ENCODE measurements around the gene ILF3. TPM values are rescaled to one million over a fixed set of nuclear protein-coding genes. Genes with fewer than 3 reads are reported as not detected.
A peak's percentile ranks its signal among the peaks of the same experiment; 100 is the strongest.

The ILF3 gene
- polyA plus RNA-seq, 5 donors = 275 to 315 (median 296) TPM

DNA sequence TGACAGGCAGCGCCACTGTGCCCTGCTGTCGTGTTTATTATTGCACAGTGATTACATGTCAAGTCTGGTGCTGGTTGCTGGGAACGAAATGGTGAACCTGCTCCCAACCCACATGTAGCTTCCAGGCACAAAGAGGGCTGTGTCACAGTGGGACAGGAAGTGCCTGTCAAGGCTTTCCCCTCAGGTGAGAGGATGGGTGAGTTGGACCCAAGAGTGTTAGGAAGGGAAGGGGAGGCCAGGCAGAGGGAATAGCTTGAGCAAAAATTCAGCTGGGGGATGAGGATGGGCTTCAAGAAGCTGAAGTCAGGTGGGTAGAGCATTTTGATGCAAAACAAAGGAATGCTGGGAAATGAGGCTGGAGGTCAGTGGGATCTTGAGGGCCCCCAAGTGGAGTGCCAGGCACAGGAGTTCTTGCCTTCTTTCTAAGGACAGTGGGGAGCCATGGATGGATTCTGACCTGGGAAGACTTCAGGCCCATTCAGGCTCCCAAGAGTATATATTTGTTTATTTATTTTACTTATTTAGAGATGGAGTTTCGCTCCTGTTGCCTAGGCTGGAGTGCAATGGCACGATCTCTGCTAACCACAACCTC is 38.6 kb downstream of the ILF3 start:
- no peak for DNase-seq

- DNase-seq = no peak
Observed at GRCh38 chr19:10694706-10695307, 40.7 kb downstream of the ILF3 start.

DNA sequence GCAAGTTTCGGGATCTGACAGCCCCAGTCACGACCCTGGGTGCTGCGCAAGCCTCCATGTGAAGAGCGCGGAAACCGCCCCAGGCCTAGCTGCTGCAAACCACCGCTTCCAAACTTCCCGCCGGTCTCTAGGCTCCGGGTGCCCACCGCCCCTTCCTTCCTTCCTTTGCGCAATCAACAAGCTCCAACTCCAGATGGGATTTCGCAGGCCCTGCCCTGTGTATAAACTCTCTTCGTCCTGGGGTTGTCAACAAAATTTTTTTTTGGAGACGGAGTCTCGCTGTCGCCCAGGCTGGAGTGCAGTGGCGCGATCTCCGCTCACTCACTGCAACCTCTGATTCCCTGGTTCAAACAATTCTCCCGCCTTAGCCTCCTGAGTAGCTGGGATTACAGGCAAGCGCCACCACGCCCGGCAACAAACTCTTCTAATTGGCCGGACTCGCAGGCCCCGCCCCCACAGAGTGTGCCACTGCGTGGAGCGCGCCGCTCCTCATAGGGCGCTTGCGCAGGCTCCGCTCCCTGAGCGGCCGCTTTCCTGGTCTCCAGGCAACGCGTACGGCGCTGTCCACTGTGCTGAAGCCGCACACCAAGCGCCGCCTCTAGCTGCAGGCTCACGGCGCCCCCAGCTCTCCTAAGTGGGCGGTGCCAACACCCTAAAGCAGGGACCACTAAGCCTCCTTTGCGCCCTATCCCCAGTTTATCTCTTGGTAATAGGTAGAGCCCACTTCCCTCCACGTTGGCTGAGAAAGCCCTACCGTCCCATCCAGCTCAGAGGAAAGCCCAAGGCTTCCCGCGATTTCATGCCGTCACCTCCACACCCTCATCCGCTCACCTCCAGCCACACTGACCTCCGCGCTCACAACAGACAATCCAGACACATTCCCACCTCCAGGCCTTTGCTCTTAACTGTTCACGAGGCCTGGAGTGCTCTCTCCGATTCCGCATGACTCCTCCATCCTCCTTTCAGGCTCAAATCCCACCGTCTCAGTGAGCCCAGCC is 41.6 kb downstream of the ILF3 start:
- peak; percentile 87 to 88 for DNase-seq

DNA sequence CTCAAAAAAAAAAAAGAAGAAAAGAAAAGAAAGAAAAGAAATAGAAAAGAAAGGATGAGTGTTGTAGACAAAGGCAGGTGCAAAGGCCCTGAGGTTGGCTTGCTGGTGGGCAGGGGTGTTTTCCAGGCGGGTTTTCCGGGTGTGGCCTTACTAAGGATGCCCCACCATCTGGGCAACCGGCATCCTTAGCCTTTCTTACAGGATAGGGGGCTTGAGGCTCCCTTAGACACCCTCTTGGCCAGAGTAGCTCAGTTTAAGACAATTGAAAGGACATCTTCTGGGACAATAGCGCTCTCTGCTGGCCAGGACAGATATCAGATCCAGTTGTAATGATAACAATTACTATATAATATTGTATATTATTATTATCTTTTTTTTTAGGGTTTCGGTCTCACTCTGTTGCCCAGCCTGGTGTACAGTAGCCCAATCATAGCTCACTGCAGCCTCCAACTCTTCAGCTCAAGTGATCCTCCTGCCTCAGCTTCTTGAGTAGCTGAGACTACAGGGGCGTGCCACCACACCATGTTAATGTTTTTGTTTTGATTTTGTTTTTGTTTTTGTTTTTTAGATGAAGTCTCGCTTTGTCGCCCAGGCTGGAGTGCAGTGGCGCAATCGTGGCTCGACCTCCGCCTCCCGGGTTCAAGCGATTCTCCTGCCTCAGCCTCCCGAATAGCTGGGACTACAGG is 45.6 kb downstream of the ILF3 start:
- DNase-seq = no peak

DNA sequence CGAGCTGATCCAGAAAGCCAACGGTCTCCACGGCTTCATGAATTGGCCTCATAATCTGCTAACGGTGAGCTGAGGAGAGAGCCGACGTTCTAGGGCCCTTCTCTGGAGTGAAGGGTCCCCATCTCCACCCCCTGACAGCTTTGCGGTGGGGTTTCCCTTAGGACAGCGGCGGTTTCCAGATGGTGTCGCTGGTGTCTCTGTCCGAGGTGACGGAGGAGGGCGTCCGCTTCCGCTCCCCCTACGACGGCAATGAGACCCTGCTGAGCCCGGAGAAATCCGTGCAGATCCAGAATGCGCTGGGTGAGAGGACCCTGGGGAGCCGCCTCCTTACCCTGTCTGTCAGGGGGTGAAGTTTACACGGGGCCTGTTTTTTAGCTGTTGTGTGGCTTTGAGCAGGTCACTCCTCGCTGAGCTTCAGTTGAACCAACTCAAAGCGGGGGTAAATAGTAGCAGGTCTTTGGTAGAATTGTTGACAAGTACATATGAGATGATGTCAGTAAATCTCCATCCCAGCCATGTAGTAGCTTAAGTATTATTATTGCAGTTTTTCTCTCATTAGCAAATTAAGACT is 47.9 kb downstream of the ILF3 start:
- no peak for DNase-seq

GRCh38 chr19:10706990-10707389 is 52.8 kb downstream of the ILF3 start:
- no peak for DNase-seq

DNA sequence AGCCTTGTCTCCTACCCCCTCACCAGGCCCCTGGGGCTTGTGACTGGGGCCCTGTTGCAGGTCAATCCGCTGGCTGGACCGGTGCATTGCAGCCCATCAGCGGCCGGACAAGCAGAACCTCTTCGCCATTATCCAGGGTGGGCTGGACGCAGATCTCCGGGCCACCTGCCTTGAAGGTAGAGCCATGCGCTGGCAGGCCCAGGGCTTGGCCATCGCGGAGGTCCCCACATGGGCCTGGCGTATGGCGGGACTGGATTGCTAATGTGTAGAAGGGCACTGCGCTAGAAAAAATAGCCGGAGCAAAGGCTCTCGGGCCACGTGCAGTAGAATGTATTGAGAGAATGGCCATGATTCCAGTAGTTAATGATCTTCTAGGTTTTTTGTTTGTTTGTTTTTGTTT is 53.3 kb downstream of the ILF3 start:
- no peak for DNase-seq

DNA sequence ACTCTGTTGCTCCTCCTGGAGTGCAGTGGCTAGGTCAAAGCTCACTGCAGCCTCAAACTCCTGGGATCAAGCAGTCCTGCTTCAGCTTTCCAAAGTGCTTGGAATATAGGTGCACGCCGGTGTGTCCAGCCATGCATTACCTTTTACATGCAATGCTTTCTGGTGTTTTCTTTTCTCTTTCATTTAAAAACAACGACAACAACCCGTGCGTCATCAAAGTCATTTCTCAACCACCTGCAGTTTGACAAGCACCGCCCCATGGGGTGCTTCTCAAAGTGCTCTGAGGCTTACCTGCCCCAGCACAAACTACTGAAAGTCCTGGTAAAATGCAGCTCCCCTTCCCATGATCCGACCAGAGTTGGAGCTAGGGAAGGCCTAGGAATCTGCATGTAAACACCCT is 54.1 kb downstream of the ILF3 start:
- no peak for DNase-seq

DNA sequence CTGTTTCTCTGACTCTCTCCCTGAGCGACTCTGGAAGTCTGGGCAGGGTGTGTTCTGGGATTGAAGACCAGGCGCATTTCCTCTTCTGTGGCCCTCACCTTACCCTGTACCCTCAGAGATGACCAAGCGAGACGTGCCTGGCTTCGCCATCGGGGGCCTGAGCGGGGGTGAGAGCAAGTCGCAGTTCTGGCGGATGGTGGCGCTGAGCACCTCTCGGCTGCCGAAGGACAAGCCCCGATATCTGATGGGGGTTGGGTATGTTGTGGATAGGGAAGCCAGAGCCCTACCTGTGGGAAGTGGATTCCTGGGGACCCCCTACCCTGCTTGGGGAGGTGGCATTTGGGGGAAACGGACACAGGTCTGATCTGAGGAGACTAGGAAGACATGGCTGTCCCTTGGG is 57.9 kb downstream of the ILF3 start:
- DNase-seq = no peak

DNA sequence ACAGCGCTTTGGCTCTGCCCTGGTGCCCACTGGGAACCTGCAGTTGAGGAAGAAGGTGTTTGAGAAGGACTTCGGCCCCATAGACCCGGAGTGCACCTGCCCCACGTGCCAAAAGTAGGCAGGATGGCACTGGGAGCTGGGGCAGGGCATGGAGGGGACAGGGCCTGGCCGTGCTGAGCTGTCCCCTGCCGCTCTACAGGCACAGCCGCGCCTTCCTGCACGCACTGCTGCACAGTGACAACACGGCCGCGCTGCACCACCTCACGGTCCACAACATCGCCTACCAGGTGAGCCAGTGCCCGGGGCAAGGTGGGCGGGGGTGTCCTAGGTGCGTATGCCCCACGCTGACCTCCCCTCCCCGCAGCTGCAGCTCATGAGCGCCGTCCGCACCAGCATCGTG is 58.6 kb downstream of the ILF3 start:
- DNase-seq = no peak

GRCh38 chr19:10713317-10713716 is 59.2 kb downstream of the ILF3 start:
- DNase-seq = no peak

DNA sequence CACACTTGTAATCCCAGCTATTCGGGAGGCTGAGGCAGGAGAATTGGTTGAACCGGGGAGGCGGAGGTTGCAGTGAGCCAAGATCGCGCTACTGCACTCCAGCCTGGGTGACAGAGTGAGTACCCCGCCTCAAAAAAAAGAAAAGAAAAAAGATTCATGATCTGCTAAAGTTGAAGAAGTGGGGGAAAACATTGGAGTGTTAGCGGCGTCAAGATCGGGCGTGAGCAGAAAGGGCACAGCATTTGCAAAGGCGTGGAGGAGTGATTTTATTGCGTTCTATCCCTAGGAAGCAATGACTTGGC is 62.9 kb downstream of the ILF3 start:
- no peak for DNase-seq

GRCh38 chr19:10717356-10718204 is 63.4 kb downstream of the ILF3 start, which contains the start of gene DNM2:
DNM2 (plus strand) TSS chr19:10718079; CDS start chr19:10718243, 164 bp downstream.
- DNase-seq = peak; percentile 100

- peak in 1 of 2 donors; percentile 39 for DNase-seq
Observed at GRCh38 chr19:10718205-10719196, 64.4 kb downstream of the ILF3 start.

DNA sequence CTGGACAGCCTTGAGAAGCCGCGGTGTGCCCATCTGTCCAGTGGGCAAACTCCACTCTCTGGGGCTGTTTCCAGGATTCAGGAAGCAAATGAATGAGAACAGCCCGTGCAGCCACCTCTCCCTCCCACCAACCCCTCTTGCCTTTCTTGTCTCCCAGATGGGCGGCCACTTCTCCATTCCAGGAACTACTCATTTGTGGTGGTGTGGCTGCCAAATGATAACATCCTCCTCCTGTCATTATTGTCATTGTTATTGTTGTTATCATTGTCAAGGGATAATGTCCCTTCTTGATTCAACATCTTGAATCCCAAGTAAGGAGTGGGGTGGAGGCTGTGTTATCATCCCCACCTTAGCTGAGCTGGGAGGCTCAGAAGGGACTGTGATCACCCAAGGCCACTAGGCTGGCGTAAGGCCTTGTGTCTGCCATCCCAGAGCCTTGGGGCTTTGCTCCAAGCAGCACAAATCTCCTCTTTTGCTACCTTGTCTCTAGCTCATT is 65.4 kb downstream of the ILF3 start:
- no peak for DNase-seq

DNA sequence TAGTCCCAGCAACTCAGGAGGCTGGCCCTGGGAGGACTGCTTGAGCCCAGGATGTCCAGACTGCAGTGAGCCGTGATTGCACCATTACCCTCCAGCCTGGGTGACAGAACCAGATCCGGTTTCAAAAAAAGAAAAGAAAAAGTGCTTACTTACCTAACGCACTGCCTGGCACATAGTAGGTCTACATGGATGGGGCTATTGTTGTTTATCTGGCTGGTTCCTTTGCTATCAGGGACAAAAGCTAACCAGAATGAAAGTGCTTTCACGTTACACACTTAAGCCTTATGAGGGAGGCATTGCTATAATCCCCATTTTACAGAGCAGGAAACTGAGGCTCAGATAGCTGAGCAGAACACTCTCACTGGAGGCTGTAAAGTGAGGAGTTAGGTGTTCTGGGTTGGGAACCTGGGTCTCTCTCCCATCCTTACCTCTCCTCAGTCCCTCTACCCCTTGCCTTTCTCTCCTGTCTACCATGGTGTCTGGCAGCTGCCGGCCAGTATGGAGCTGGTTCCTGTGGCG is 66.5 kb downstream of the ILF3 start:
- DNase-seq = no peak

GRCh38 chr19:10723591-10723990 is 69.4 kb downstream of the ILF3 start:
- no peak for DNase-seq

GRCh38 chr19:10724573-10725071 is 70.5 kb downstream of the ILF3 start:
- no peak for DNase-seq

DNA sequence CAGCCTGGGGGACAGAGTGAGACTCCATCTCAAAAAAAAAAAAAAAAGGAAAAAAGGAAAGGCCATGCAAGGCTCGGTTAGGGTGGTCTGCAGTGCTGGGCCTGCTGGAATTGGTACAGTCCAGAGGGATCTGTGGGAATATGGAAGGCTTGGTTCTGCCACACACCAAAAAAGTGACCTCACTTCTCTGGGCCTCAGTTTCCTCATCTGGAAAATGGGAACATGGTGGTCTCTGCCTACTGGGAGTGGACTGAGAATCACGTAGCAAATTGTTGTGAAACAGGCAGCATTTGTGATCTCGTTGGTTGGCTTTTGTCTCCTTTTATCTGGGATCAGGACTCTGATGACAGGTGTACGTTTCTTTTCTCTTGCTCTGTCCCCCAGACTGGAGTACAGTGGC is 71.3 kb downstream of the ILF3 start:
- DNase-seq = no peak
